K562 (cell line): Measurements from ENCODE around the gene RBSN. TPM values are rescaled to one million over a fixed set of nuclear protein-coding genes. Genes with fewer than 3 reads are reported as not detected.

Source experiments
- ATF7 ChIP-seq: fragments of 450-650 bp; IDR thresholded peaks from 2 replicates; pipeline ENCODE4 v1.7.1; 2014; ENCODE audit warnings: mild to moderate bottlenecking, moderate library complexity
- C11orf30 ChIP-seq: fragments of 450-650 bp; IDR thresholded peaks from 2 replicates; pipeline ENCODE4 v1.6.1; 2016; ENCODE audit warnings: low read depth, mild to moderate bottlenecking
- CAMTA2 ChIP-seq: fragments of 250-450 bp; sonication (Bioruptor Pico); conservative IDR thresholded peaks from 2 replicates; pipeline ENCODE4 v1.5.1; 2022
- CBX3 ChIP-seq, 2 experiments: IDR thresholded peaks; 1 replicate in 1 of 2; 2 replicates in 1 of 2; pipeline ENCODE4 v1.6.1; 2012; ENCODE audit warnings: inconsistent platforms in 2 of 2, low read length in 2 of 2, borderline replicate concordance in 1 of 2, control low read depth in 1 of 2
- COPS2 ChIP-seq: fragments of 450-650 bp; conservative IDR thresholded peaks from 2 replicates; pipeline ENCODE4 v1.6.1; 2016; ENCODE audit warnings: mild to moderate bottlenecking, moderate library complexity
- DNMT1 ChIP-seq: fragments of 450-650 bp; IDR thresholded peaks from 2 replicates; pipeline ENCODE4 v1.6.1; 2016; ENCODE audit warnings: antibody characterized with exemption, mild to moderate bottlenecking
- HNRNPK ChIP-seq: fragments of 200-400 bp; formaldehyde crosslinking; IDR thresholded peaks from one replicate; pipeline ENCODE4 v1.6.1; 2018; ENCODE audit warnings: mild to moderate bottlenecking, low read depth, low read length; ENCODE audit not compliant: poor library complexity, severe bottlenecking
- KAT7 ChIP-seq: sonication (generic); formaldehyde crosslinking; IDR thresholded peaks from 2 replicates; pipeline ENCODE4 v1.8.0; 2022; ENCODE audit warnings: missing genetic modification reagents, mild to moderate bottlenecking, borderline replicate concordance
- KLF6 ChIP-seq: fragments of 250-450 bp; sonication (Bioruptor Pico); IDR thresholded peaks from 2 replicates; pipeline ENCODE4 v1.4.0; 2020; ENCODE audit warnings: mild to moderate bottlenecking, moderate library complexity, borderline replicate concordance
- NRF1 ChIP-seq, 2 experiments: fragments of 450-650 bp; IDR thresholded peaks in 1 of 2; conservative IDR thresholded peaks in 1 of 2; 2 replicates each; pipeline ENCODE4 v1.6.1; 2014; ENCODE audit warnings: mild to moderate bottlenecking in 2 of 2
- PHTF2 ChIP-seq: fragments of 250-450 bp; sonication (Bioruptor Pico); IDR thresholded peaks from 2 replicates; pipeline ENCODE4 v1.5.0; 2021; ENCODE audit warnings: mild to moderate bottlenecking
- POLR2H ChIP-seq: IDR thresholded peaks from 2 replicates; pipeline ENCODE4 v1.6.1; 2016; ENCODE audit warnings: missing genetic modification characterization, low read depth, mild to moderate bottlenecking, control low read depth, missing compliant biosample characterization, moderate library complexity
- PRPF4 ChIP-seq: fragments of 200-400 bp; formaldehyde crosslinking; IDR thresholded peaks from one replicate; pipeline ENCODE4 v1.6.1; 2017; ENCODE audit warnings: low read length, low read depth, mild to moderate bottlenecking; ENCODE audit not compliant: insufficient read depth, poor library complexity, severe bottlenecking
- SAFB ChIP-seq: fragments of 200-400 bp; formaldehyde crosslinking; IDR thresholded peaks from 2 replicates; pipeline ENCODE4 v1.6.1; 2017; ENCODE audit warnings: low read depth, low read length, borderline replicate concordance
- TRIM28 ChIP-seq: fragments of 450-650 bp; IDR thresholded peaks from 2 replicates; pipeline ENCODE4 v1.6.1; 2017
- ZBTB1 ChIP-seq: sonication (generic); formaldehyde crosslinking; IDR thresholded peaks from 2 replicates; pipeline ENCODE4 v1.8.1; 2023; ENCODE audit warnings: missing genetic modification reagents, low read depth, mild to moderate bottlenecking, borderline replicate concordance
- ZNF134 ChIP-seq: fragments of 250-450 bp; sonication (Bioruptor Pico); conservative IDR thresholded peaks from 2 replicates; pipeline ENCODE4 v1.4.0; 2020
- ZNF263 ChIP-seq: sonication (generic); formaldehyde crosslinking; IDR thresholded peaks from 2 replicates; pipeline ENCODE4 v1.8.0; 2022; ENCODE audit warnings: mild to moderate bottlenecking, missing genetic modification reagents, borderline replicate concordance
- ZNF699 ChIP-seq: fragments of 250-450 bp; sonication (Bioruptor Pico); IDR thresholded peaks from 2 replicates; pipeline ENCODE4 v1.8.0; 2021; ENCODE audit warnings: mild to moderate bottlenecking, moderate library complexity; ENCODE audit not compliant: insufficient replicate concordance
- ZNF77 ChIP-seq: fragments of 250-450 bp; sonication (Bioruptor Pico); IDR thresholded peaks from 2 replicates; pipeline ENCODE4 v1.5.0; 2020
- ZSCAN29 ChIP-seq: fragments of 450-650 bp; IDR thresholded peaks from 2 replicates; pipeline ENCODE4 v1.6.1; 2017
- polyA plus RNA-seq, 8 experiments: library from polyadenylated mRNA; depleted of rRNA in 4 of 8; stranded (reverse) in 5 of 8; unstranded in 3 of 8; fragments of >200 nt; fragmentation: Nextera tagmentation in 2 of 8; fragmentation: Illumina TruSeq in 1 of 8; extraction: Ambion mirVana in 2 of 8; extraction: Trizol in 1 of 8; gene quantifications; 2 replicates each; pipeline versions ENCODE4 v1.2.1 to v1.2.3, GENCODE V29; 2011 to 2014; ENCODE audit warnings: inconsistent platforms in 1 of 8, missing spikeins in 1 of 8
- total RNA-seq, 7 experiments: library from RNA; depleted of rRNA in 6 of 7; stranded (reverse); fragments of >200 nt in 6 of 7; fragmentation: Illumina TruSeq in 2 of 7; extraction: Trizol in 2 of 7; gene quantifications; 2 replicates each; pipeline versions ENCODE4 v1.2.1 to v1.2.3, GENCODE V29; 2011 to 2021; ENCODE audit warnings: low replicate concordance in 1 of 7
- TF ChIP-seq, protein P1 (sequence below): fragments of 250-450 bp; sonication (Bioruptor Pico); IDR thresholded peaks from 2 replicates; pipeline ENCODE4 v1.4.0; 2020; ENCODE audit warnings: mild to moderate bottlenecking, moderate library complexity, borderline replicate concordance
- TF ChIP-seq, protein P2 (sequence below): sonication (generic); formaldehyde crosslinking; IDR thresholded peaks from 2 replicates; pipeline ENCODE4 v1.8.0; 2023; ENCODE audit warnings: mild to moderate bottlenecking, missing genetic modification reagents
- TF ChIP-seq, protein P3 (sequence below): conservative IDR thresholded peaks from 2 replicates; pipeline ENCODE4 v1.6.1; 2011; ENCODE audit warnings: low read depth, mild to moderate bottlenecking, low read length; ENCODE audit not compliant: control insufficient read depth

RBSN gene
- total and polyA plus RNA-seq, 9 of the 15 experiments (the other 6 are each of a cell fraction or from before 2014, with no cell fraction given), result 2.9 to 19.6 (median 15.0) TPM

DNA sequence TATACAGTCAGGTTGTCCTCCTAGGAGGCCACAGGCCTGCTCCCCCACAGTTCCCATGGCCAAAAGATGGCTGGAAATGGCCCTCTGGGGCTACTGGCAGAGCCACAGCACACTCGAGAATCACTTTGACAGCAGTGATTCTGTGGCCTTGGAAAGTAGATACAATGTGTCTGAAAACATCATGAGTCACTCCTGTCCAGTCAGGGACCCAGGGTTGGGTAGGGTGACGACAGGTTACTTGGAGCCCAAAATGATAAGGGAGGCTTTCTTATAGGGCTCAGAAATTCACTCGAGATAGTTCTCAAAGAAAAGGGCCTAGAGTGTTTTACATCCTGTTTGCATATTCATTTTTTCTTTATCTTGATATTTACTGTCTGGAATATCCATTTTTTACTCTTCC lies 58.1 kb downstream of the RBSN start (continued):
- TF ChIP-seq, protein P1, sequence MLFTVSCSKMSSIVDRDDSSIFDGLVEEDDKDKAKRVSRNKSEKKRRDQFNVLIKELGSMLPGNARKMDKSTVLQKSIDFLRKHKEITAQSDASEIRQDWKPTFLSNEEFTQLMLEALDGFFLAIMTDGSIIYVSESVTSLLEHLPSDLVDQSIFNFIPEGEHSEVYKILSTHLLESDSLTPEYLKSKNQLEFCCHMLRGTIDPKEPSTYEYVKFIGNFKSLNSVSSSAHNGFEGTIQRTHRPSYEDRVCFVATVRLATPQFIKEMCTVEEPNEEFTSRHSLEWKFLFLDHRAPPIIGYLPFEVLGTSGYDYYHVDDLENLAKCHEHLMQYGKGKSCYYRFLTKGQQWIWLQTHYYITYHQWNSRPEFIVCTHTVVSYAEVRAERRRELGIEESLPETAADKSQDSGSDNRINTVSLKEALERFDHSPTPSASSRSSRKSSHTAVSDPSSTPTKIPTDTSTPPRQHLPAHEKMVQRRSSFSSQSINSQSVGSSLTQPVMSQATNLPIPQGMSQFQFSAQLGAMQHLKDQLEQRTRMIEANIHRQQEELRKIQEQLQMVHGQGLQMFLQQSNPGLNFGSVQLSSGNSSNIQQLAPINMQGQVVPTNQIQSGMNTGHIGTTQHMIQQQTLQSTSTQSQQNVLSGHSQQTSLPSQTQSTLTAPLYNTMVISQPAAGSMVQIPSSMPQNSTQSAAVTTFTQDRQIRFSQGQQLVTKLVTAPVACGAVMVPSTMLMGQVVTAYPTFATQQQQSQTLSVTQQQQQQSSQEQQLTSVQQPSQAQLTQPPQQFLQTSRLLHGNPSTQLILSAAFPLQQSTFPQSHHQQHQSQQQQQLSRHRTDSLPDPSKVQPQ (CRISPR knock-in tag), result no peak
- no peak for TF ChIP-seq KAT7 (CRISPR knock-in tag)
- no peak for TF ChIP-seq ZNF699 (CRISPR knock-in tag)
- no peak for TF ChIP-seq ZSCAN29
- TF ChIP-seq CAMTA2 (CRISPR knock-in tag), result no peak
- TF ChIP-seq POLR2H (tag), result 0 out of 2 replicates have a peak, but pooled peaks have one; percentile 14
- no peak for TF ChIP-seq ZNF134 (CRISPR knock-in tag)
- no peak for TF ChIP-seq ZNF263
- TF ChIP-seq CBX3 (IDR thresholded peaks at IDR 0.05; ENCODE audit: borderline replicate concordance in 1 of 2, low read length in 2 of 2), result no peak
- TF ChIP-seq NRF1 (conservative IDR thresholded peaks at IDR 0.05 in 1 of 2, IDR thresholded peaks at IDR 0.05 in 1 of 2), result no peak
- TF ChIP-seq, protein P2, sequence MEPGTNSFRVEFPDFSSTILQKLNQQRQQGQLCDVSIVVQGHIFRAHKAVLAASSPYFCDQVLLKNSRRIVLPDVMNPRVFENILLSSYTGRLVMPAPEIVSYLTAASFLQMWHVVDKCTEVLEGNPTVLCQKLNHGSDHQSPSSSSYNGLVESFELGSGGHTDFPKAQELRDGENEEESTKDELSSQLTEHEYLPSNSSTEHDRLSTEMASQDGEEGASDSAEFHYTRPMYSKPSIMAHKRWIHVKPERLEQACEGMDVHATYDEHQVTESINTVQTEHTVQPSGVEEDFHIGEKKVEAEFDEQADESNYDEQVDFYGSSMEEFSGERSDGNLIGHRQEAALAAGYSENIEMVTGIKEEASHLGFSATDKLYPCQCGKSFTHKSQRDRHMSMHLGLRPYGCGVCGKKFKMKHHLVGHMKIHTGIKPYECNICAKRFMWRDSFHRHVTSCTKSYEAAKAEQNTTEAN (CRISPR knock-in tag), result no peak
- TF ChIP-seq ATF7, result peak; percentile 68
- no peak for TF ChIP-seq DNMT1
- no peak for TF ChIP-seq PHTF2
- no peak for TF ChIP-seq PRPF4
- peak; percentile 67; the same call in 1 of the 2 replicates for TF ChIP-seq C11orf30
- no peak for TF ChIP-seq KLF6 (CRISPR knock-in tag)
- no peak for TF ChIP-seq ZNF77
- TF ChIP-seq, protein P3, sequence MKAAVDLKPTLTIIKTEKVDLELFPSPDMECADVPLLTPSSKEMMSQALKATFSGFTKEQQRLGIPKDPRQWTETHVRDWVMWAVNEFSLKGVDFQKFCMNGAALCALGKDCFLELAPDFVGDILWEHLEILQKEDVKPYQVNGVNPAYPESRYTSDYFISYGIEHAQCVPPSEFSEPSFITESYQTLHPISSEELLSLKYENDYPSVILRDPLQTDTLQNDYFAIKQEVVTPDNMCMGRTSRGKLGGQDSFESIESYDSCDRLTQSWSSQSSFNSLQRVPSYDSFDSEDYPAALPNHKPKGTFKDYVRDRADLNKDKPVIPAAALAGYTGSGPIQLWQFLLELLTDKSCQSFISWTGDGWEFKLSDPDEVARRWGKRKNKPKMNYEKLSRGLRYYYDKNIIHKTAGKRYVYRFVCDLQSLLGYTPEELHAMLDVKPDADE, result no peak
- no peak for TF ChIP-seq TRIM28
- TF ChIP-seq COPS2, result no peak
- TF ChIP-seq HNRNPK, result no peak
- no peak for TF ChIP-seq SAFB
- no peak for TF ChIP-seq ZBTB1 (CRISPR knock-in tag)
